DOHH2 (cell line): Measurements from ENCODE around the gene EXOSC1.
"Not testable (repeated sequence)": the region's sequence is repeated elsewhere in the genome, so short reads cannot be mapped to it uniquely, and the experiment has no call there.

Experiments used
- H3F3A ChIP-seq: fragments of 200-600 bp; sonication (generic), shearing (Covaris generic); 2 replicates; pipeline ENCODE4 v1.6.0; 2016; ENCODE audit warnings: antibody characterized with exemption, mild to moderate bottlenecking; ENCODE audit not compliant: control insufficient read depth, insufficient read depth
- H3K27ac ChIP-seq: fragments of 200-600 bp; sonication (generic); 2 replicates; pipeline ENCODE4 v1.5.1; 2014; ENCODE audit warnings: low read depth, mild to moderate bottlenecking, low read length, moderate library complexity
- H3K27me3 ChIP-seq: fragments of 200-600 bp; sonication (generic); 2 replicates; pipeline ENCODE4 v1.6.1; 2014; ENCODE audit warnings: mild to moderate bottlenecking, low read length, mixed read lengths; ENCODE audit not compliant: control insufficient read depth
- H3K36me3 ChIP-seq: fragments of 200-600 bp; sonication (generic); 2 replicates; pipeline ENCODE4 v1.6.1; 2014; ENCODE audit warnings: mild to moderate bottlenecking, low read length, moderate library complexity, mixed read lengths; ENCODE audit not compliant: control insufficient read depth
- H3K4me1 ChIP-seq: fragments of 200-600 bp; sonication (generic); 2 replicates; pipeline ENCODE4 v1.6.1; 2014; ENCODE audit warnings: mild to moderate bottlenecking, low read length, mixed read lengths; ENCODE audit not compliant: control insufficient read depth
- H3K4me2 ChIP-seq: fragments of 200-600 bp; sonication (generic); 2 replicates; pipeline ENCODE4 v1.6.0; 2014; ENCODE audit warnings: mild to moderate bottlenecking, low read length, moderate library complexity
- H3K4me3 ChIP-seq: fragments of 200-600 bp; sonication (generic); 2 replicates; pipeline ENCODE4 v1.5.1; 2014; ENCODE audit warnings: mild to moderate bottlenecking, low read length, mixed read lengths
- H3K79me2 ChIP-seq: fragments of 200-600 bp; sonication (generic); 2 replicates; pipeline ENCODE4 v1.6.1; 2014; ENCODE audit warnings: mild to moderate bottlenecking, low read length, mixed read lengths; ENCODE audit not compliant: control insufficient read depth
- H3K9me2 ChIP-seq: fragments of 200-600 bp; sonication (generic); replicated peaks from 2 replicates; pipeline ENCODE4 v1.6.1; 2014; ENCODE audit warnings: mild to moderate bottlenecking, low read length, mixed read lengths; ENCODE audit not compliant: control insufficient read depth
- H3K9me3 ChIP-seq: fragments of 200-600 bp; sonication (generic); 2 replicates; pipeline ENCODE4 v1.6.1; 2014; ENCODE audit warnings: antibody characterized with exemption, low read length, mixed read lengths; ENCODE audit not compliant: control insufficient read depth, insufficient read depth
- H4K20me1 ChIP-seq: fragments of 200-600 bp; sonication (generic); 2 replicates; pipeline ENCODE4 v1.6.0; 2014; ENCODE audit warnings: low read depth, mild to moderate bottlenecking, antibody characterized with exemption, low read length, moderate library complexity; ENCODE audit not compliant: control insufficient read depth, insufficient read depth
- CTCF ChIP-seq: fragments of 200-600 bp; sonication (generic); IDR thresholded peaks from one replicate; pipeline ENCODE4 v1.5.1; 2014; ENCODE audit warnings: antibody characterized with exemption, mild to moderate bottlenecking, low read depth, low read length; ENCODE audit not compliant: poor library complexity, severe bottlenecking
- EZH2phosphoT487 ChIP-seq: fragments of 200-600 bp; sonication (generic); IDR thresholded peaks from 2 replicates; pipeline ENCODE4 v1.6.1; 2017; ENCODE audit warnings: borderline replicate concordance, mild to moderate bottlenecking, antibody characterized with exemption, low read length, moderate library complexity, mixed read lengths

EXOSC1 gene

GRCh38 chr10:97475936-97476594 is 30.3 kb upstream of the EXOSC1 start:
- Histone ChIP-seq H3K79me2 (no peaks in the 10 kb centered on the region), H3K27ac (no peak overlapping the region), H3K36me3 (peaks cover 90% of the 10 kb centered on the region), H3K4me3 (no peak overlapping the region), H3F3A (no peaks in the 10 kb centered on the region), H3K9me2 (no peaks in the 10 kb centered on the region), H3K9me3 (no peaks in the 10 kb centered on the region), H3K27me3 (no peaks in the 10 kb centered on the region), H3K4me1 (no peaks in the 10 kb centered on the region), H4K20me1 (no peaks in the 10 kb centered on the region), H3K4me2 (no peak overlapping the region)
- TF ChIP-seq EZH2phosphoT487 (no peak), CTCF (no peak)

GRCh38 chr10:97474918-97475317 is 29.1 kb upstream of the EXOSC1 start:
- H3K4me1 ChIP-seq, result no peaks in the 10 kb centered on the region
- peaks cover 89% of the 10 kb centered on the region for H3K36me3 ChIP-seq
- H3K9me3 ChIP-seq, result no peaks in the 10 kb centered on the region
- H3K4me3 ChIP-seq, result no peak overlapping the region
- H3F3A ChIP-seq, result no peaks in the 10 kb centered on the region
- H3K27ac ChIP-seq, result no peak overlapping the region
- H3K27me3 ChIP-seq, result no peaks in the 10 kb centered on the region
- no peaks in the 10 kb centered on the region for H3K79me2 ChIP-seq
- TF ChIP-seq EZH2phosphoT487, result no peak
- TF ChIP-seq CTCF, result no peak
- no peaks in the 10 kb centered on the region for H3K9me2 ChIP-seq
- H3K4me2 ChIP-seq, result no peak overlapping the region
- H4K20me1 ChIP-seq, result no peaks in the 10 kb centered on the region

DNA sequence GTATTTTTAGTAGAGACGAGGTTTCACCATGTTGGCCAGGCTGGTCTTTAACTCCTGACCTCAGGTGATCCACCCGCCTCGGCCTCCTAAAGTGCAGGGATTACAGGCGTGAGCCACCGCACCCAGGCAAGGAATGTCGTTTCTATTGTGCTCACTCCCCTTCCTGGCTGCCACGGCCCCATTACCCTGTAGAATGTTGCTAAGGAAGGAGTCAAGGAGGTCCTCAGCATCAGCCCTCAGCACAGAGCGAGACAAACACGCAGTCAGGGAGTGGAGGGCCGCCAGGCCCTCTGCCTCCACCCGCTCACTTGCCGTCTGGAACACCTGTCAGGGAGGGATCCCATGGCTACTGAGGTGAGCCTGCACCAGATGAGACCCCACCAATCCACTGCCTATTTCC is 23.0 kb upstream of the EXOSC1 start:
- Histone ChIP-seq H3K36me3 (peaks cover 81% of the 10 kb centered on the region), H3K4me1 (peaks cover 14% of the 10 kb centered on the region)
- H3K27ac ChIP-seq, H3K4me3 ChIP-seq, H3F3A ChIP-seq, H3K9me3 ChIP-seq, H4K20me1 ChIP-seq, H3K79me2 ChIP-seq, H3K27me3 ChIP-seq, H3K4me2 ChIP-seq, H3K9me2 ChIP-seq: not testable (repeated sequence)

DNA sequence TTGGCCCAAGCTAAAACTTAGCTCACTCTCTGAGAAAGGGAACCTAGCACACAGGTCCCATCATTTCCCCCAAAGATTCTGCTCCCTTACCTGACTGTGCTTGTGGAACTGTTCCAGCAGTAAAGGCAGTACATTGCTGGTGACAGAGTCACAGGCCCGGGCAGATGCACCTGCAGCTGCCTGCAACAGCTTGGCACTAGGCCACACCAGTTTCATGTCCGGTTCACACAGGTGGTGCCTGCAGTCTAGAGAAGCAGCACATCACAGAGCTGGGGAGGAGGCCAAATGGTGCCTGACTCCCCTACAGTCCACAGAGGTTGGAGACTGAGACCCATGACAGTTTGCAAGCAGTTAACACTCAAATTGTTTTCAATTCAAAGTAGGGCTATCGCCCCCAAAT is 22.4 kb upstream of the EXOSC1 start:
- H3K79me2 ChIP-seq, result no peaks in the 10 kb centered on the region
- H3F3A ChIP-seq, result 0 out of 2 replicates have a peak, but pooled peaks cover 3% of the 10 kb centered on the region
- H3K4me2 ChIP-seq, result no peak overlapping the region
- no peak for TF ChIP-seq CTCF
- no peak for TF ChIP-seq EZH2phosphoT487
- peaks cover 14% of the 10 kb centered on the region for H3K4me1 ChIP-seq
- no peaks in the 10 kb centered on the region for H4K20me1 ChIP-seq
- no peak overlapping the region for H3K4me3 ChIP-seq
- H3K27me3 ChIP-seq, result no peaks in the 10 kb centered on the region
- H3K9me2 ChIP-seq, result no peaks in the 10 kb centered on the region
- peaks cover 81% of the 10 kb centered on the region for H3K36me3 ChIP-seq
- no peak overlapping the region for H3K27ac ChIP-seq
- no peaks in the 10 kb centered on the region for H3K9me3 ChIP-seq
